ENCODE results near the gene GIMAP8.

The GIMAP8 gene

DNA sequence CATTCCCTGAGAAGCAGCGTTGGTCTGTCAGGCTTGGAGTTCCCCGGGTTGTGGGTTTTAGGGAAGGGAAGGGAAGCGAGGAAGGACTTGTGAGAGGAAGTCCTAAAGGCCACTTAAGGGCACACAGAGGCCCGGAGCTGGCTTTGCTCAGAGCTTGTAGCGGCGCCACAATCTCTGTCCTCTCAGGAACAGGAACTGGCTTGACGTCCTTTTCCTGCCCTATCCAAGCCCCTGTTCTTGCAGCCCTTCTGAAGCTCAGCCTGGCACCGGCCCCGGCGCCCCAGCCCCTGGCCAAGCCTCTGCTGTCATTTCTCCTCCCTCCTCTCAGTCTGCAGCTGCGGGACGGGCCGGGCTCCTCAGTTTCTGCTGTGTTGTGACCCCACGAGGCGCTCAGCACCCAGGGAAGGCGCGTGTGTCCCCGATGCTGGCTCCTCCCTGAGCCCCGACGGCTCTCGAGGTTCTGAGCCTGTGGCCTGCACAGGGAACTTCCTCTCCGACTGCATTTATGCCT lies at the start of gene GIMAP8:
GIMAP8 (plus strand) TSS at position 140 of the 511 bp plus-strand sequence. CDS start 16,069 bp downstream, outside the sequence.
- Mint-ChIP-seq H3K27ac (peak within 1 kb of the TSS; percentile 40), H3K27me3 (peaks cover 22% of the 10 kb centered on the region), H3K36me3 (no peaks in the 10 kb centered on the region), H3K4me3 (peak within 1 kb of the TSS; percentile 72), H3K9me3 (no peaks in the 10 kb centered on the region), H3K4me1 (peaks cover 44% of the 10 kb centered on the region)
- ATAC-seq: peak; percentile 47

DNA sequence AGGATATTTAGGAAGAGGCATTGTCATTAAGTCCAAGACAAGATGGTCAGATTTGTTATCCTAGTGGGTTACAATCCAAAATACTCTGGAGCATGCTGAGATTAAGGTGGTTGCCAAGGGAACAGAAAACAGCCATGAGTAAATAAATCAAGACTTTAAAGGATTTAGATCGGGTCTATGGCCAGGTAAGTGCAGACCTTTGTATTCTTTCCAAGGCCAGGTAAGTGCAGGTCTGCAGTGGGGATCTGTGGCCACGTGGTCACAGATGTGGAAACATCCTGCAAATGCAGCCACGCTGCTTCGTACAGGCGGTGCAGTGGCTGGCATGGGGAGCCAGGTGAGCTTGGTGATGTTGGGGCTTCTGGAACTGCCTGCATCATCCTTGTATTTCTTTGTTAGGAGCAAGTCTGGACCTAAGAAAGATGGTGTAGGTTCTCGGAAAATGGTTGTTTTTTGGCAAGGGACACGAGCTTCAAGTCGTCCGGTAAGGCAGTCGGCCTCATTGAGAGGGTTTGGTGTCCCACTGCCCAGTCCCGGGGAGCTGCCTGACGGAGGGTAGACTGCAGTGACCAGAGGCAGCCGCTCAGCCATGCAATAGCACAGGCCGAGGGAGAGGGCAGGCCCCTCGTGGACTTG lies 49.5 kb upstream of the GIMAP8 start:
- H3K27me3 Mint-ChIP-seq: no peaks in the 10 kb centered on the region
- no peak for ATAC-seq
- peaks cover 26% of the 10 kb centered on the region for H3K36me3 Mint-ChIP-seq
- no peak overlapping the region for H3K4me3 Mint-ChIP-seq
- H3K4me1 Mint-ChIP-seq: peaks cover 59% of the 10 kb centered on the region
- H3K9me3 Mint-ChIP-seq: no peaks in the 10 kb centered on the region
- H3K27ac Mint-ChIP-seq: peak overlapping the region; percentile 93

- ATAC-seq: peak; percentile 5
- Mint-ChIP-seq H3K36me3 (peaks cover 23% of the 10 kb centered on the region), H3K4me1 (peaks cover 64% of the 10 kb centered on the region), H3K9me3 (no peaks in the 10 kb centered on the region), H3K4me3 (no peak overlapping the region), H3K27me3 (no peaks in the 10 kb centered on the region), H3K27ac (peak overlapping the region; percentile 93)
Observed at GRCh38 chr7:150401424-150401790, 49.0 kb upstream of the GIMAP8 start.

DNA sequence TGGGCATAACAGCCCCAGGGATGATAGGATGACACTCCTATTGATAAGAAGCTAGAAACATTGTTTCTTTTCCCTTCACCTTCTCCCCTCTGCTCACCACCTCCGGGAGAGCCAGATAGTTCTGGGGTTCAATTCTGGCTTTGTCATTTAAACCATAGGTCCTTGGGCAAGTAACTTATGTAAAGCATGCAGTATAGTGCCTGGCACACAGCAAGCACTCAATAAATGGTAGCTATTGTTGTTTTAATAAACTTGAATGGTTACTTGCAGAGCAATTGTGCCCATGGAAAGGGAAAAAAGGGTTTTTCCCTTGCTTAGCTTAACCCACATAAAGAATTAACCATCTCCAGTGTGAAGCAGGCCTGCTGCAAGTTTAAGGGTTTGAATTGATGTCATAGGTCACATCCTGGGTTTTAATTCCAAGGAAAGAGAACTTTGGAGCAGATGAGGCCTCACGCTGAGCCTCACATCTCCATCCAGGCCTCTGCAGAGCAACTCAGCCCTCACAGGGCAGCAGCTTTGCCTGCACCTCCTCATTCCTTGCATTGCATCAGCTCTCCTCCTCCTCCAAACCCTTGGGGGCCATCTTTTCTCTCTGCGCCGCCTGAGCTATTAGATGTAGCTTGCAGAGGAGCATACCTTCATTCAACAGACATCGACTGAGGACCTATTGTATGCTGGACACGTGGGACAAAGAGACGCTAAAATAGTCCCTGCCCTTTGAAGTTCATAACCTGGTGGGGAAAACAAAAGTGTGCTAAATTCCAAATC lies 48.4 kb upstream of the GIMAP8 start:
- Mint-ChIP-seq H3K4me1 (peaks cover 68% of the 10 kb centered on the region), H3K27ac (peak overlapping the region; percentile 93), H3K4me3 (no peak overlapping the region), H3K9me3 (no peaks in the 10 kb centered on the region), H3K36me3 (peaks cover 25% of the 10 kb centered on the region), H3K27me3 (no peaks in the 10 kb centered on the region)
- ATAC-seq: no peak

DNA sequence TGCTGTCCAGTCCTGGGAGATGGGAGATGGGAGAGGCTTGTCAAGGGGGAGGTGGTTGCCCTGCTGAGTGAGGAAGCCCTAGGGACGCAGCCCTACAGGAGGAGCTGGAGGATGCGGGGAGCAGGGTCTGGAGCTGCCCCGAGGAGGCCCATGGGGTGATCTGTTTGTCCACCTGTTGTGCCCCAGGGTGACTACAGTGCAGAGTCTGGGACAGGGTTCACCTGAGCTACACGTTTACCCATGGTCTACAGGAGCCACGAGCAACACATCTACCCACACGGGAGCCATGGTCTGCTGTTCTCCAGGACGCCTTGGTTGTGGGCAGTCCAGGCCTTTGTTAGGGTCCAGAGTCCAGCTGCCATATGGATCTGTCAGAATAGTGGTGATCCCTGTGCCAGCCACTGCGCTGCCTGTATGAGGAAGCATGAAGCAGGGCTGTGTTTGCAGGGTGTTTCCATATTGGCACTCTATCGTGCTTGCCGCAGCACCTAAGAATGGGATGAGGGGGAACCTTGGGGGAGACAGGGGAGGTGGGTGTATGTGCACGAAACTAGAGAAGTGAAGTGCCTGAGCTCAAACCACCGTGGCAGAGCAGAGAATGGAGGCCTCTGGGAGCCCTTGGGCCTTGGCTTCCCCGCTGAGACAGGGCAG lies 47.6 kb upstream of the GIMAP8 start:
- peak overlapping the region; percentile 93 for H3K27ac Mint-ChIP-seq
- peaks cover 28% of the 10 kb centered on the region for H3K36me3 Mint-ChIP-seq
- peaks cover 72% of the 10 kb centered on the region for H3K4me1 Mint-ChIP-seq
- H3K4me3 Mint-ChIP-seq: no peak overlapping the region
- H3K27me3 Mint-ChIP-seq: no peaks in the 10 kb centered on the region
- no peaks in the 10 kb centered on the region for H3K9me3 Mint-ChIP-seq
- ATAC-seq: no peak

DNA sequence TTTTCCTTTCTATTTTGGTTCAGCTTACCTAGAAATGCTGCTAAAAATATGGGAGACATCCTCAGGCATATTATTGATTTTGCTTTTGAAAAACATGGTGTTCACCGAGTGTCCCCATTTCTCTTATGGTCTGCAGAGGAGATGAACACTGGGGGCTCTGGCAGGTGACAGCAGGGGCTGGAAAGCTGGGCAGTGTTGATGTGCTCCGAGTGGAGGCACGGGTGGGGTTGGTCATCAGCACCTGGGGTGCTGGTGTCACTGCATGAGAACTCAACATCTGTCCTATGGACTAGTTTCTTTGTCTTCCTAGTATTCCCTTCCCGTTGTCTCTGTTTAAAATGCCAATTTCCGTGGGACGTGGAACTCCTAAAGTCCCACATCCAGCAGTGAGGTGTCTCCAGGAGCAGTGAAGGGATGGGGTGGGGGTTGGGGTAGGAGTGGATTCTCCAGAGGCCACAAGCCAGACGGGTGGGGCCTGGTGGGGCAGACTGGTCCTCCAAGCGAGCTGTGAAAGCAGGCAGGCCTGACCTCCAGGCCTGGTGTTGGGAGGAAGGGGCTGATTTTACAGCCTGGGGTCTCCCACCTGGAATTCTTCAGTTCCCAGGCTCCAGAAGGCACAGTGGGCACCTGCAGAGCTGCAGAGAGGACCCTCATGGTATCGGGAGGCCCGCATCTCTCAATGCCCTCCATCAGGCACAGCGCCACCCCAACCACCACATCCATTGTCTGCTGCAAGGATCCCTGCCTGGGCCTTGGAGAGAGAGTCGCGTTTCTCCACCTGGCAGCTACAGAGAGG lies 46.9 kb upstream of the GIMAP8 start:
- ATAC-seq: no peak
- peak overlapping the region; percentile 93 for H3K27ac Mint-ChIP-seq

DNA sequence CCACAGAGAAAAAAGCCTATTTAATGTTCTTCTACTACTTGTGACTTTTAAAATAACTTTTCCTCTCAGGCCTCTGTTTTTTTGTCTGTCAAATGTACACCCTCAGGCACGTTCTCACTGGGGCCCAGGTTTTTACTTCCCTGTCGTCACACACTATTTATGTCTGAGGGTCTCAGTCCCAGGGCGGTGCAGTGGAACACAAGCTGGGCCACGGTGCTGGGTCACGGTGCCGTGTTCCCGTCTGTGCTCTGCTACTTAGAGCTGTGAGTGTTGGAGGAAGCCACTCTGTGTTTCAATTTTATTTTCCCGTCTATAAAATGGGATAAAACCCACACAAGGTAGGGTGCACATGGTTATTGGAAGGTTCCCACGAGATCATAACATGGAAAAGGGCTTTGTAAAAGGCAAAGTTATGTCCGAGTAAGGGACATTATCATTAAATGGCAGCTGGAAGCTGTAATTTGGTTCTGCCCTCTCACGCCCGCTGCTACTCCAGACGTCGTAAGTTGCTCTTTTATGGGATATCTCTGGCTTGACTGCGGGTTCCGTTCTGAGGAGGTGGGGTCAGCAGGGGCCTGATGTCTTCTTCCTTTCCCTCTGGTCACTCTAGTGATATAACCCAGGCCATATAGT lies 46.1 kb upstream of the GIMAP8 start:
- H3K27ac Mint-ChIP-seq: peak overlapping the region; percentile 93
- peaks cover 83% of the 10 kb centered on the region for H3K4me1 Mint-ChIP-seq
- peak overlapping the region; percentile 91 for H3K4me3 Mint-ChIP-seq
- H3K27me3 Mint-ChIP-seq: no peaks in the 10 kb centered on the region
- H3K36me3 Mint-ChIP-seq: peaks cover 24% of the 10 kb centered on the region
- ATAC-seq: no peak
- H3K9me3 Mint-ChIP-seq: no peaks in the 10 kb centered on the region

More for the DNA sequence above, 46.9 kb upstream of the GIMAP8 start:
- Mint-ChIP-seq H3K9me3 (no peaks in the 10 kb centered on the region), H3K36me3 (peaks cover 24% of the 10 kb centered on the region), H3K4me3 (peak overlapping the region; percentile 91), H3K27me3 (no peaks in the 10 kb centered on the region), H3K4me1 (peaks cover 76% of the 10 kb centered on the region)

DNA sequence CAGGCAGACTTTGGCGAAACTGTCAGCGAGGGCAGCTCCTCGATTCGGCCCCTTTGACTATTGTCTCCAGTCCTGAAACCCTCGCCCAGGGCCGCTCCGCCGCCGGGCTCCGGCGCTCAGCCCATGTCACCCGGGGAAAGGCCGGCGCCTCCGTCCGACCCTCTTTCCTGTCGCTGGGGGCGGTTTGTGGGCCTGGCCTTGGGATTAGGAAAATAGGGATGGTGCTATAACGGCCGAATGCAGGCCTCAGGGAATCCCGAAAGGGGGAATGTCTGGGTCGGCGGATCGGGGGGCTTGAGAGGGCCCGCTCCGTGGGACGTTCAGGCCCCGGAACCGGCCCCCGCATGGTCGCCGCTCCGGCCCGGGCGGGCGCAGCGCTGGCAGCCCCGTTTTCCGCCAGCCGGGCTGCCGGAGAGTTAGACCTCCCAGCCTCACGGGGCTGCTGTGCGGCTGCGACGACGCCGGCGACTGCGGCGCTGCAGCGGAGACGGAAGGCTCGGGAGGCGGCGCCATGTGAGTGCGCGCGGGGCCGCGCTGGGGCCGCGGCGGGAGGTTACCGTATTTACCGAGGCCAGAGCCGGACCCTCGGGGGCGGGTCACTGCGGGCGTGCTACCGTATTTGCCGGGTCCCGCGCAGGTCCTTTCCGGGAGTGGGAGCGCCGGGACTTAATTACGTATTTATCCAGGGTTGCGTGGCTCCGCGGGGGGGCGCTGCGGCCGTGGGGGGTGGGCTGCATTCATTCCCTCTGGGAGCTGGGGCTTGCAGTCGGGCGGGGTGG lies 45.4 kb upstream of the GIMAP8 start:
- Mint-ChIP-seq H3K4me1 (peaks cover 83% of the 10 kb centered on the region), H3K9me3 (no peaks in the 10 kb centered on the region), H3K27ac (peak overlapping the region; percentile 93), H3K4me3 (peak overlapping the region; percentile 91), H3K27me3 (no peaks in the 10 kb centered on the region), H3K36me3 (peaks cover 28% of the 10 kb centered on the region)
- peak; percentile 69 for ATAC-seq

GRCh38 chr7:150405584-150406311 lies 44.7 kb upstream of the GIMAP8 start:
- no peaks in the 10 kb centered on the region for H3K9me3 Mint-ChIP-seq
- peaks cover 30% of the 10 kb centered on the region for H3K36me3 Mint-ChIP-seq
- H3K27ac Mint-ChIP-seq: peak overlapping the region; percentile 93
- peak overlapping the region; percentile 91 for H3K4me3 Mint-ChIP-seq
- peaks cover 77% of the 10 kb centered on the region for H3K4me1 Mint-ChIP-seq
- H3K27me3 Mint-ChIP-seq: no peaks in the 10 kb centered on the region
- peak; percentile 7 for ATAC-seq

DNA sequence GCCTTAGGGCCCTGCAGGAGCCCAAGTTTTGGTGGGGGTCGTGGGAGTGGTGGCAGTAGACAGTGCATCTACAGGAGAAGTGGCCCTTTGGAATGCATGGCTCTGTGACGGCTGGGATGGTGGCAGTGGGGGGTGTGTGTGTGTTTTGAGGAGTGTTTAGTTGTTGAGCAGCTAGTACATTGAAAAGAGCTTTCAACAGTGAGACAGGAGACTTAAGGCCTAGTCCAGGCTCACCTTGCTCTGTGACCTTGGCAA lies 44.2 kb upstream of the GIMAP8 start:
- H3K4me3 Mint-ChIP-seq: peak overlapping the region; percentile 91
- no peak for ATAC-seq
- H3K27me3 Mint-ChIP-seq: no peaks in the 10 kb centered on the region
- peaks cover 77% of the 10 kb centered on the region for H3K4me1 Mint-ChIP-seq
- H3K9me3 Mint-ChIP-seq: no peaks in the 10 kb centered on the region
- H3K36me3 Mint-ChIP-seq: peaks cover 35% of the 10 kb centered on the region
- H3K27ac Mint-ChIP-seq: peak overlapping the region; percentile 93

DNA sequence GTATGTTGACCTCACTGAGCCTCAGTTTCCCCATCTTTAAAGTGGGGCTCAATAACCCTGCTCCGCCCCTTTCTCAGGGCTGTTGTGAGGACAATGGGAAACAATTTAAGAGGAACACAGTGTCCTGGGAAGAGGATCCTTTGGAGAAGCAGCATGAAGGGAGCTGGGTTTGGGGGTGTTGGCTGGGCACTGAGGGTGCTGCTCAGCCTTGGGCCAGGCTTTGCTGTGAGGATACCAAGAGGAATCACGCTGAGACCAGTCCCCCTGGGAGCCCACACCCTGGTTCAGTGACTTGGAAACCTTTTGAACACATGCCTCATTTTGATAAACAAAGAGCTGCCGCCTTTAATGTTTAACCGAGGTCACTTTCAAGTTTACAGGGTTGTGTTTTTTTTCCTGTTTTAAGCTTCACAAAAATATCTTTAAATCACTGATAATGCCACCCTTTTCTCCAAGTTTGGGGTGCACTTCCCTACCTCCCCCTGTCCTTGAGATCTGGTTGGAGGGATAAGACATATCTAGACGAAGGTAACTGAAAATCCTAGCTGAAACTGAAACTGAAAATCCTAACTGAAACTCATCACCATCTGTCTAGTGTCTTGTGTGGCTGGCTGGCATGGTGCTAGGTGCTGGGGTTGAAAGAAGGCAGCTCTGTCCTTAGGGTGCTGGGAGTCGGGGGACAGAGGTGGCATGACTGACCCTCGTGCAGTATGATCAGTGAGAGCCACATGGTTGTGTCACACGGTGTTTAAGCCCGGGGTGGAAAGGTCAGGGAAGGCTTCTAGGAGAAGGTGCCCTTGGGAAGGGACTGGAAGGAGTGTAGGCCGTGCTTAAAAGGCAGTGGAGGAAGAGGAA lies 43.6 kb upstream of the GIMAP8 start:
- Mint-ChIP-seq H3K9me3 (no peaks in the 10 kb centered on the region), H3K4me3 (peak overlapping the region; percentile 91), H3K4me1 (peaks cover 71% of the 10 kb centered on the region), H3K27ac (peak overlapping the region; percentile 93), H3K27me3 (no peaks in the 10 kb centered on the region), H3K36me3 (peaks cover 38% of the 10 kb centered on the region)
- ATAC-seq: peak; percentile 66

DNA sequence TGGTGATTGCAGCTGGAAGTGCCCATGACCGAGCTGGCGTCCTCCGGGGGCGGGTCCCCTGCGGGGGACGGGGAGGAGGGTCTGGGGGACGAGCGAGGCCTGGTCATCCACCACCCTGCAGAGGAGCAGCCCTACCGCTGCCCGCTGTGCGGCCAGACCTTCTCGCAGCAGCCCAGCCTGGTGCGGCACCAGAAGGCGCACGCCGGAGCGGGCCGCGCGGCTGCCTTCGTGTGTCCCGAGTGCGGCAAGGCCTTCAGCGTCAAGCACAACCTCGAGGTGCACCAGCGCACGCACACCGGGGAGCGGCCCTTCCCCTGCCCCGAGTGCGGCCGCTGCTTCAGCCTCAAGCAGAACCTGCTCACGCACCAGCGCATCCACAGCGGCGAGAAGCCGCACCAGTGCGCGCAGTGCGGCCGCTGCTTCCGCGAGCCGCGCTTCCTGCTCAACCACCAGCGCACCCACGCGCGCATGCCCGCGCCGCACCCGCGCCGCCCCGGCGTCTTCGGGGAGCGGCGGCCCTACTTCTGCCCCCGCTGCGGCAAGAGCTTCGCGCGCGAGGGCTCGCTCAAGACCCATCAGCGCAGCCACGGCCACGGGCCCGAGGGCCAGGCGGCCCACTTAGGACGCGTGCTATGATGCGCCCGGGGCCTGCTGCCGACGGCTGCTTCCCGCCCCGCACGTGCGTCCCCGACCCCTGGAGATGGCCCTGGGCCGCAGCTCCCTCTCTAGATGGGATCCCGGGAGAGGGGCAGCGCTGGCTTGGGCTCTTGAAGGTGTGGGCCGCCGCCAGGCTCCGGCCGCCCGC lies 42.6 kb upstream of the GIMAP8 start:
- Mint-ChIP-seq H3K9me3 (no peaks in the 10 kb centered on the region), H3K4me3 (peak overlapping the region; percentile 63), H3K27ac (peak overlapping the region; percentile 93), H3K4me1 (peaks cover 63% of the 10 kb centered on the region), H3K36me3 (peaks cover 45% of the 10 kb centered on the region), H3K27me3 (no peaks in the 10 kb centered on the region)
- ATAC-seq: no peak
